ENCODE data around the gene SPPL2C.

The SPPL2C gene

GRCh38 chr17:45877467-45877866 is 32.8 kb downstream of the SPPL2C start:
- no peak for DNase-seq (ENCODE audit: low spot score)

- DNase-seq (ENCODE audit: low spot score) = no peak
Observed at GRCh38 chr17:45883063-45883462, 38.4 kb downstream of the SPPL2C start.

GRCh38 chr17:45886852-45887251 is 42.2 kb downstream of the SPPL2C start:
- no peak for DNase-seq (ENCODE audit: low spot score)

- no peak for DNase-seq (ENCODE audit: low spot score)
Observed at GRCh38 chr17:45888392-45888791, 43.7 kb downstream of the SPPL2C start.

GRCh38 chr17:45889579-45889978 is 44.9 kb downstream of the SPPL2C start:
- no peak for DNase-seq (ENCODE audit: low spot score)

- no peak for DNase-seq (ENCODE audit: low spot score)
Observed at GRCh38 chr17:45893725-45894021, 49.0 kb downstream of the SPPL2C start.

- peak; percentile 79 for DNase-seq (ENCODE audit: low spot score)
Observed at GRCh38 chr17:45894022-45894784, 49.5 kb downstream of the SPPL2C start, which contains the start of gene MAPT. Gene MAPT, plus strand, starts transcription at chr17:45894554. Its CDS starts 67,784 bp downstream, at chr17:45962338.

GRCh38 chr17:45895304-45895968 is 50.8 kb downstream of the SPPL2C start:
- DNase-seq (ENCODE audit: low spot score) = peak; percentile 2

- DNase-seq (ENCODE audit: low spot score) = no peak
Observed at GRCh38 chr17:45895969-45896785, 51.5 kb downstream of the SPPL2C start.

Measured in CD4-positive, alpha-beta T cell treated with Interleukin-15 for 4 hours (primary cell).